ENCODE results near the gene LEPROT.
"Not testable (repeated sequence)": the region's sequence is repeated elsewhere in the genome, so short reads cannot be mapped to it uniquely, and the experiment has no call there.

Gene LEPROT

DNA sequence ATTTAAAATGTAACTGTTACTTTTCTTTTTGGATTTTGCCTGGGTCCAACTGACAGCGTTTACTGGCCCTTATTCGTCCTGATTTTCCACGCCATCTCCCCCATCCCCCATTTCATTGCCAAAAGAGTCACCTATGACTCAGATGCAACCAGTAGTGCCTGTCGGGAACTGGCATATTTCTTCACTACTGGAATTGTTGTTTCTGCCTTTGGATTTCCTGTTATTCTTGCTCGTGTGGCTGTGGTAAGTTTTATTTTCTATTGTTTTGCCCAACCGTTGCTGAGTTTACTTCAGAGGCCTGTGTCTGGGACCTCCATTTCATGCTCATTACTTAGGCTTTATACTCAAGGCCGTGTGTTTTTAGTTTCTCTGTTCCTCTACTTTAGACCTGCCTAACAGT is 9.3 kb downstream of the LEPROT start:
- no peak for DNase-seq
- intact Hi-C loops (cut with DNase I), result loop anchor here (5.0 kb wide), 1 partner anchor 257 kb away; no protein-coding TSS in a partner anchor

GRCh38 chr1:65431111-65431705 is 10.7 kb downstream of the LEPROT start:
- intact Hi-C loops (cut with DNase I), result loop anchor here (5.0 kb wide), 1 partner anchor 256 kb away; no protein-coding TSS in a partner anchor
- peak in 6 of 42 donors; percentile 16 to 57 (median 40) for DNase-seq

DNA sequence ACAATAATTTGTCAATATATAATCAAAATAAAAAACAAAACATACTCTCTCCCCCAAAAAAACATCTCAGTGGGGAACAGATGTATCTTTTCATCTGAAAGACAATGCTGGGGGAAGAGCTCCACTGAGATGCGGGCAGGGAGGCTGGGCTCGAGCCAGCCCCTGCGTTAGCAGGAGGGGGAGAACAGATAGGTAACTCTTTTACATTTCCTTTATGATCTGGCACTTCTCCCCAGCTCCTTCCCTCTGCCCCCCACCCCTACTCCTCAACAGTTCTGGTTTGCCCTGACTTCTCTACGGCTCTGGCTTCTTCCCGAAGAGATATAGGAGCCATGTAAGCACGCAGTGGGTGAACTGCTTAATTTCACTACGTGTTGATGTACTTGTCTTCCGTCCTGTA is 12.4 kb downstream of the LEPROT start:
- DNase-seq, result no peak
- intact Hi-C loops (cut with DNase I), result loop anchor here (5.0 kb wide), 1 partner anchor 254 kb away; no protein-coding TSS in a partner anchor

GRCh38 chr1:65434255-65434654 is 13.8 kb downstream of the LEPROT start:
- no peak for DNase-seq
- intact Hi-C loops (cut with DNase I), result loop anchor here (5.0 kb wide), 1 partner anchor 253 kb away; no protein-coding TSS in a partner anchor

DNA sequence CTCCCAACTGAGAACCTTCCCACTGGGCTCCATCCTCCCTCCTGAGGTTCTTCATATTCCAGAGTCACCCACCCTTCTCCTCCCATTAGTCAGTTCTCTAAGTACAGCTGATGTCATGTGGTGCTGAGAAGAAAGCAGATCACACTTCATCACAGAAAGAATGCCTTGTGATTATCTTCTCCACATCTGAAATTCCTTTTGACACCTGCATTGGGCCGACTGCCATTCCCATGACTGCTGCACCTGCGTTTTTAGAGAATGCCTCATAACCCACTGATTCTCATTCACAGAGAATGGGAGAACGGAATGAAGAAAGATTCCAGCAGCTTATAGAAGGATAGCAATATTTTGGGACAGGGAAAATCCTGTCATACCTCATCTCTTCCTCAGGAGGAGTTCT is 14.3 kb downstream of the LEPROT start:
- intact Hi-C loops (cut with DNase I), result loop anchor here (5.0 kb wide), 1 partner anchor 253 kb away; no protein-coding TSS in a partner anchor
- DNase-seq, result no peak

DNA sequence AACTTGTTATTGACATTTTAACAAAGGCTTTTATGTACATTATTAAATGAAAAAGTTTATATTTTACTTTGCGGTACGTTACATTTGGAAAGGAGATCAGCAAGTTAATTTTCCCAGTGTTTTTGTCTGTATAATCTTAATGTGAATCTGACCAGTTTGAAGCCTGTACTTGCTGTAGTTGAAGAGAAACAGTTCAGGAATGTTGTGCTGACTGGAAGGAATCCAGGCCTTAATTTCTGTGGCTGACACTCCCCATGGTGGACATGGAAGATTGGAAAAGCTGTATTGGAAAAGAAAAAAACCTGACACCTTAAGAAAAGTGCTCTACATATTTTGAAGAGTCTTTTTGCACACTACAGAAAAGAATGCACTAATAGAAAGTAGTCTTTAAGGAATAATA is 15.5 kb downstream of the LEPROT start:
- intact Hi-C loops (cut with DNase I), result no loop called here
- no peak for DNase-seq

- intact Hi-C loops (cut with DNase I), result no loop called here
- DNase-seq, result no peak
Measured at GRCh38 chr1:65437616-65438015, 17.1 kb downstream of the LEPROT start.

DNA sequence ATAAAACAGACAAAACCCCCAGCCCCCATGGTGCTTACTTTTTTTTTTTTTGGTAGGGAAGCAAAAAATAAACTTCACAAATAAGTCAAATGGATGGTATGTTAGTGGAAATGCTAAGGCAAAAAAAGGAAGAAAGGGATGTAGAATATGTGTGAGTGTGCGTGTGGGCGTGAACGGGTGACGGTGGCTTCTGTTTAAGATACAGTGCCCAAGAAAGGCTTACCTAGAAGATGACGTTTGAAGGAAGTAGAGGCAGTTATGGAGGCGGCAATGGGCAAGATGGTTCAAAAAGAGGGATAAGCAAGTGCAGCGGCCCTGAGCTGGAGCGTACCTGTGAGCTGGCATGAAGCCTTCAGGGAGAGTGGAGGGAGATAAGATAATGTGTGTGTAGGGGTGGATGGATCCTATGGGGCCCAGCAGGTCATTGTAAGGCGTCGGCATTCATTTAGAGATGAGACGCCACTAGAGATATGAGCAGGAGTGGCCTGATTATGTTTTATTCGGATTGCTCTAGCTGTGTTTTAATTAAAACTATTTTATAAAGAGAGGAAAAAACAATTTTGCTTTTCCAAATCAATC is 19.9 kb downstream of the LEPROT start:
- DNase-seq, result no peak
- intact Hi-C loops (cut with DNase I), result no loop called here

GRCh38 chr1:65440915-65441314 is 20.4 kb downstream of the LEPROT start:
- intact Hi-C loops (cut with DNase I), result no loop called here

DNA sequence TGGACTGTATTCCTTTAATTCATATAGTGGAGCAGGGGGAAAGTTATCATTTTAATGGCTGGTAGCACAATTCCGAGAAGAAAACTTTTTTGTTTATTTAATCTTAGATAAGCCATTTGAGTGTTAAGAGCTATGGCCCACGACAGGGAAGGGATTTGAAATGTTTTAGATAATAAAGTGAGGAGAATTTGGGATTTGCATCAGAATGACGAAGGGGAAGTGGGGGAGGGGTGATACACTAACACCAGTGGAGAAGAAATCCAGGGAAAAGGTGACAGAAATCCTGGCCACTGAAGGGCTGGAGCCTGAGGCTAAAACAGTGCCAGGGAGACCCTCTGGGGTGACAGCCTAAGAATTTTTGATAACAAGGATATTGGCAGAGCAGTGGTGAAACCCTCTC is 21.0 kb downstream of the LEPROT start:
- no peak for DNase-seq
- intact Hi-C loops (cut with DNase I), result no loop called here

More at GRCh38 chr1:65440915-65441314, 20.4 kb downstream of the LEPROT start:
- no peak for DNase-seq

DNA sequence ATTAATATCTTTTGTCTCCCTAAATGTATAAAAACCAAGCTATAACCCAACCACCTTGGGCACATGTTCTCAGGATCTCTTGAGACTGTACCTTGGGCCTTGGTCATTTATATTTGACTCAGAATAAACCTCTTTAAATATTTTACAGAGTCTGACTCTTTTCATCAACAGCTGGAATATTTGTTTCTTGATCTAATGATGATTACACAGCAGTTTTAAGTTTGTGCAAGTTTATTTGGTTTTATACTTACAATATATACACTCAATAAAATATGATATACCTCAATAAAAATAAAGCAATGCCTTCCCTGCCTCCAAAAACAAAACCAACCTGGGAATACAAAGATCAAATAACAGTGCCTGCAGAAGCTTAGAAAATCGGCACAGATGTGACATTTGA is 22.0 kb downstream of the LEPROT start:
- intact Hi-C loops (cut with DNase I), result no loop called here
- DNase-seq, result no peak

DNA sequence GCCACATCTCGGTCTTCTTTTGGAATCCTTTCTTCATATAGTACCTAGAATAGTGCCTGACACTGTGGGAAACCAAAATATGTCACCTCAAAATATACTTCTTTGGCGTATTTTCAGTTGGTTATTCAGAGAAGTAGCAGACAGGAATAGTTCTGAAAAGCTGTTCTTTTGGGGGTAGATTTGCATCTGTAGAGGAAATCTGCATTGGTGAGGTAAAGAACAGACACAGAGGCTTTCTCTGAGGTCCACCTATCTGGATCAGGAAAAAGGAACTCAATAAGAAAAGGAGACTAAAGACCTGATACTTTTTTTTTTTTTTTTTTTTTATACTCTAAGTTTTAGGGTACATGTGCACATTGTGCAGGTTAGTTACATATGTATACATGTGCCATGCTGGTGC is 23.2 kb downstream of the LEPROT start:
- DNase-seq, result no peak
- intact Hi-C loops (cut with DNase I), result no loop called here

DNA sequence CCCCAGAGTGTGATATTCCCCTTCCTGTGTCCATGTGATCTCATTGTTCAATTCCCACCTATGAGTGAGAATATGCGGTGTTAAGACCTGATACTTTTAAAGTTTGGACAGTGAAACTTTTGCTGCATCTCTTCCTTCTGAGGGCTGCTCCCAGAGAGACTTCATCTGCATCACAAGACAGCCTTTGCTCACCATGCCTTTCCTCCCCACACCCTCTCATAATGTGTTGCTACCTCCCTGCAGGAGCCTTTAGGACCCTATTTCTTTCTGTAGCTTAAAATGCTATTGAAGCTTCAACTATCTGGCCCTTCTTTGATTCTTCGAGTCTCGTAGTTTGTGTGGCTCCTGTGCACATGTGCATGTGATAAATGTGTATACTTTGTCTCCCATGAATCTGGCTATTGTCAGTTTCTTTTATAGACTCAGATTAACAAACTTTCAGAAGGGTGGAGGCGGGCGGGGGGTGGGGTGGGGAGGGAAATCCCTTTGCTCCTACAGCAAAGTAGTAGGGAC is 23.7 kb downstream of the LEPROT start:
- no peak for DNase-seq
- intact Hi-C loops (cut with DNase I), result no loop called here

DNA sequence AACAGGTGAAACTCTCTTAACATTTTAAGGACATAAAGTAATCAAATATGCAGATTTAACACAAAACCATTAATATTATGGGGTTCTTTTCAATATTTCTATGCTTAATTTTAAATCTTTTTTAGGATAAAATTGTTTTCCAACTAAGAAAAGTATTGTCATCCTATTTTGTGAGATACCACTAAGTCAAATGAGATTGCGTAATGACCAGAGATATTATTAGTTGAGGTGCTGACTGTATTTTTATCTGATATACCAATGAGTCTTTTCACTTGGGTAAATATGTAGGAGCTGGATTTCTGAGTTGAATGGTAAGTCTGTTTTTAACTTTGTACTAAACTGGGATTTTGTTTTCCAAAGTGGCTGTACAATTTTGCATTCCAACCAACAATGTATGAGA is 25.4 kb downstream of the LEPROT start:
- DNase-seq, result no peak
- intact Hi-C loops (cut with DNase I), result no loop called here

- DNase-seq, result no peak
- intact Hi-C loops (cut with DNase I), result no loop called here
Measured at GRCh38 chr1:65449214-65449823, 28.9 kb downstream of the LEPROT start.

DNA sequence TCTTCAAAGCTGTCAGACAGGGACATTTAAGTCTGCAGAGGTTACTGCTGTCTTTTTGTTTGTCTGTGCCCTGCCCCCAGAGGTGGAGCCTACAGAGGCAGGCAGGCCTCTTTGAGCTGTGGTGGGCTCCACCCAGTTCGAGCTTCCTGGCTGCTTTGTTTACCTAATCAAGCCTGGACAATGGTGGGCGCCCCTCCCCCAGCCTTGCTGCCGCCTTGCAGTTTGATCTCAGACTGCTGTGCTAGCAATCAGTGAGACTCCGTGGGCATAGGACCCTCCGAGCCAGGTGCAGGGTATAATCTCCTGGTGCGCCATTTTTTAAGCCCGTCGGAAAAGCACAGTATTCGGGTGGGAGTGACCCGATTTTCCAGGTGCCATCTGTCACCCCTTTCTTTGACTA is 35.2 kb downstream of the LEPROT start:
- DNase-seq; intact Hi-C loops (cut with DNase I): not testable (repeated sequence)

DNA sequence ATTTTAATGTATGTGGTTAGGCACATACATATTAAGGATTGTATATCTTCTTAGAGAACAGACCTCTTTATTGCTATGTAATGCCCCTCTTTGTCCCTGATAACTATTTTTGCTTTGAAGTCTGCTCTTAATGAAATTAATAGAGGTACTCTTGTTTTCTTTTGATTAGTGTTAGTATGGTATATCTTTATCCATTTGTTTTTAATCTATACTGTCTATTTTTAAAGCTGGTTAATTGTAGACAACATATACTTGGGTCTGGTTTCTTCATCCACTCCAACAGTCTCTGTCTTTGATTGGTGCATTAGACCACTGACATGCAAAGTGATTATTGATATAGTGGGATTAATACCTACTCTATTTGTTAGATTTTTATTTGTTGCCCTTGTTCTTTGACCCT is 36.0 kb downstream of the LEPROT start:
- no peak for DNase-seq
- intact Hi-C loops (cut with DNase I), result no loop called here

- DNase-seq, result no peak
- intact Hi-C loops (cut with DNase I), result no loop called here
Measured at GRCh38 chr1:65457868-65458267, 37.4 kb downstream of the LEPROT start.

GRCh38 chr1:65458730-65459396 is 38.4 kb downstream of the LEPROT start:
- intact Hi-C loops (cut with DNase I), result no loop called here
- peak in 2 of 42 donors; percentile 13 to 47 for DNase-seq

DNA sequence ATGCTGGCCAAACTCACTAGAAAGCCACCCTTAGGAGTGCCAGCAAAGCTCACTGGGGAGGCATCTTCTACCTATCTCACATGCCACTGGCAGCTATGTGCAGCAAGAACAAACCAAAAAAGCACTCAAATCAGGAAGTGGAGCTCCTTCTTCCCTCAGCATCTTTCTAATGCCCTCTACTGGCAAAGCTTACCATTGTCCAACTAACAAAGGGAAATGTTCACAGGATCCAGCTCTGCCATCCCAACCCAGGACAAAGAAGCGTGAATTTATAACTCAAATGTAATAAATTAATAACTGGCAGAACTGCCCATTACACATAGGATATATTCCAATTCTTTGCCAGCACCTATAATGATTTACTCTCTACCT is 38.9 kb downstream of the LEPROT start:
- intact Hi-C loops (cut with DNase I), result no loop called here
- peak in 6 of 42 donors; percentile 2 to 46 (median 26) for DNase-seq

All from head of caudate nucleus (tissue), 42 donors.